SH-SY5Y (cell line): ENCODE data around the gene MCF2L2.

Experiments
- GATA2 ChIP-seq: IDR thresholded peaks from 2 replicates; pipeline ENCODE4 v1.6.1; 2011; ENCODE audit warnings: mild to moderate bottlenecking, low read depth, low read length
- GATA3 ChIP-seq: IDR thresholded peaks from 2 replicates; pipeline ENCODE4 v1.6.1; 2011; ENCODE audit warnings: low read depth, mild to moderate bottlenecking, low read length, moderate library complexity

- no peak for TF ChIP-seq GATA2
- no peak for TF ChIP-seq GATA3
Measured at GRCh38 chr3:183394150-183394549, 34.3 kb downstream of the MCF2L2 start.
